ENCODE data around the gene ASH1L. TPM values are rescaled to one million over a fixed set of nuclear protein-coding genes. Genes with fewer than 3 reads are reported as not detected.

ASH1L gene
- total and polyA plus RNA-seq, 2 donors (not counting 3 experiments of a cell fraction or from before 2014, with no cell fraction given), result 11.6 to 29.2 TPM

DNA sequence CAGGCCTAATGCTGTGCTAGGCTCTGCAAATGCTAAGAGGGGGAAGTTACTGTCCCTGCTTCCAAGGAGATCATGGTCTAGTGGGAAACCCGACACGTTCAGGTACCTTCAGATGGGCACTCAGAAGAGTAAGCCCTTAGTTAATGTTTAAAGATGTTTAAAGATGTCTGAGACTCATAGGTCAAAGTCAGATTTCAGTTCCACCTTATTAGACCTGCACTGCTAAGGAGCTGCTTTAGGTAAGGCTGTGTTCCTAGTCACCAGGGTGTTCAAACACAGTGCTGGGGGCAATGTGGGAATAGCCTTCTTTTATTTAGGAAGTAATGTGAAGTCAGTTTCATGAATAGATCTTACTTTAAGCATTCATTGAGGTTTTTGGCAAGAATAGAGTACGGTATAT is 245.7 kb downstream of the ASH1L start:
- no peak overlapping the region for H3K4me3 ChIP-seq (replicated peaks in 1 of 3; ENCODE audit: insufficient read depth in 1 of 3, low read depth in 1 of 3, low read length in 3 of 3)
- intact Hi-C loops (cut with micrococcal nuclease), result no loop called here
- H3K79me2 ChIP-seq (ENCODE audit: control insufficient read depth, insufficient read depth, low read length), result peaks cover 22% of the 10 kb centered on the region
- FAIRE-seq, result no peak
- DNase-seq (ENCODE audit: low read depth, low spot score), result no peak
- H3K4me1 ChIP-seq (ENCODE audit: control insufficient read depth, extremely low read depth, insufficient read depth, low read length), result peaks cover 27% of the 10 kb centered on the region
- H3K9ac ChIP-seq (replicated peaks; ENCODE audit: extremely low read depth, insufficient read depth, low read length), result no peak overlapping the region
- peaks cover 32 to 35% of the 10 kb centered on the region in 2 experiments for H3K36me3 ChIP-seq (ENCODE audit: control insufficient read depth in 2 of 2, extremely low read depth in 1 of 2, insufficient read depth in 2 of 2, low read length in 2 of 2)
- ChIA-PET POLR2A (no interaction called here), CTCF (no interaction called here)
- no TSS peak for BruUV-seq (replicated peaks)
- H3K27me3 ChIP-seq (ENCODE audit: control insufficient read depth in 2 of 2, insufficient read depth in 2 of 2, low read length in 2 of 2), result no peaks in the 10 kb centered on the region
- dilution Hi-C loops (cut with MboI; ENCODE audit: extremely low pct_ligation_motif_present, low sequenced_read_pairs), result no loop called here
- no peak for TF ChIP-seq EZH2 (IDR thresholded peaks at IDR 0.05; ENCODE audit: borderline replicate concordance, low read depth, low read length, severe bottlenecking)
- no peak for TF ChIP-seq POLR2AphosphoS5 (IDR thresholded peaks at IDR 0.05; ENCODE audit: insufficient read depth, low read depth, low read length)
- TF ChIP-seq FOS (IDR thresholded peaks at IDR 0.05; ENCODE audit: borderline replicate concordance, insufficient read depth, low read length), result no peak
- no peak for TF ChIP-seq MYC (IDR thresholded peaks at IDR 0.05; ENCODE audit: low read depth, low read length)
- TF ChIP-seq, protein P1, sequence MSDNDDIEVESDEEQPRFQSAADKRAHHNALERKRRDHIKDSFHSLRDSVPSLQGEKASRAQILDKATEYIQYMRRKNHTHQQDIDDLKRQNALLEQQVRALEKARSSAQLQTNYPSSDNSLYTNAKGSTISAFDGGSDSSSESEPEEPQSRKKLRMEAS (IDR thresholded peaks at IDR 0.05; ENCODE audit: insufficient read depth, insufficient read length), result no peak
- no peak for TF ChIP-seq JUN (IDR thresholded peaks at IDR 0.05; ENCODE audit: borderline replicate concordance, insufficient read depth, insufficient read length, low read depth)
- no peak for TF ChIP-seq GATA2 (IDR thresholded peaks at IDR 0.05; ENCODE audit: insufficient read depth, insufficient read length, low read depth, low read length)
- TF ChIP-seq, protein P2, sequence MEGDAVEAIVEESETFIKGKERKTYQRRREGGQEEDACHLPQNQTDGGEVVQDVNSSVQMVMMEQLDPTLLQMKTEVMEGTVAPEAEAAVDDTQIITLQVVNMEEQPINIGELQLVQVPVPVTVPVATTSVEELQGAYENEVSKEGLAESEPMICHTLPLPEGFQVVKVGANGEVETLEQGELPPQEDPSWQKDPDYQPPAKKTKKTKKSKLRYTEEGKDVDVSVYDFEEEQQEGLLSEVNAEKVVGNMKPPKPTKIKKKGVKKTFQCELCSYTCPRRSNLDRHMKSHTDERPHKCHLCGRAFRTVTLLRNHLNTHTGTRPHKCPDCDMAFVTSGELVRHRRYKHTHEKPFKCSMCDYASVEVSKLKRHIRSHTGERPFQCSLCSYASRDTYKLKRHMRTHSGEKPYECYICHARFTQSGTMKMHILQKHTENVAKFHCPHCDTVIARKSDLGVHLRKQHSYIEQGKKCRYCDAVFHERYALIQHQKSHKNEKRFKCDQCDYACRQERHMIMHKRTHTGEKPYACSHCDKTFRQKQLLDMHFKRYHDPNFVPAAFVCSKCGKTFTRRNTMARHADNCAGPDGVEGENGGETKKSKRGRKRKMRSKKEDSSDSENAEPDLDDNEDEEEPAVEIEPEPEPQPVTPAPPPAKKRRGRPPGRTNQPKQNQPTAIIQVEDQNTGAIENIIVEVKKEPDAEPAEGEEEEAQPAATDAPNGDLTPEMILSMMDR (IDR thresholded peaks at IDR 0.05; ENCODE audit: extremely low read depth in 1 of 2, insufficient read depth in 1 of 2, low read depth in 1 of 2, low read length in 2 of 2), result no peak
- no peak for TF ChIP-seq POLR2A (IDR thresholded peaks at IDR 0.05; ENCODE audit: low read depth, low read length)
- no peak overlapping the region for H3K27ac ChIP-seq (ENCODE audit: insufficient read depth, low read depth, low read length)
- no peak overlapping the region for H2AFZ ChIP-seq (ENCODE audit: low read depth, low read length)
- no peak overlapping the region for H3K4me2 ChIP-seq (ENCODE audit: insufficient read depth, low read length)
- H3K9me1 ChIP-seq (replicated peaks; ENCODE audit: control insufficient read depth, extremely low read depth, insufficient read depth, low read length), result no peaks in the 10 kb centered on the region
- no peaks in the 10 kb centered on the region for H3K9me3 ChIP-seq (replicated peaks; ENCODE audit: control insufficient read depth, insufficient read depth, low read length)
- no peaks in the 10 kb centered on the region for H4K20me1 ChIP-seq (replicated peaks; ENCODE audit: control insufficient read depth, extremely low read depth, insufficient read depth, low read length)

Measured in endothelial cell of umbilical vein (primary cell).